ENCODE measurements around the gene ZNF536. TPM values are rescaled to one million over a fixed set of nuclear protein-coding genes. Genes with fewer than 3 reads are reported as not detected.
"Not testable (repeated sequence)": the region's sequence is repeated elsewhere in the genome, so short reads cannot be mapped to it uniquely, and the experiment has no call there.

The ZNF536 gene
- polyA plus RNA-seq, 3 donors = 2.7 to 3.4 (median 2.9) TPM

- no peak for DNase-seq (ENCODE audit: extremely low read depth in 1 of 11, low read depth in 9 of 11, low spot score in 4 of 11)
Measured at GRCh38 chr19:30339624-30340525, 32.3 kb upstream of the ZNF536 start.

GRCh38 chr19:30340771-30341561 lies 31.2 kb upstream of the ZNF536 start:
- DNase-seq (ENCODE audit: extremely low read depth in 1 of 11, low read depth in 9 of 11, low spot score in 4 of 11) = peak in 7 of 11 donors; percentile 34 to 59 (median 51)

GRCh38 chr19:30341611-30342201 lies 30.5 kb upstream of the ZNF536 start:
- peak in 2 of 11 donors; percentile 22 to 25 for DNase-seq (ENCODE audit: extremely low read depth in 1 of 11, low read depth in 9 of 11, low spot score in 4 of 11)

- no peak for DNase-seq (ENCODE audit: extremely low read depth in 1 of 11, low read depth in 9 of 11, low spot score in 4 of 11)
Measured at GRCh38 chr19:30342901-30343300, 29.3 kb upstream of the ZNF536 start.

GRCh38 chr19:30344446-30345425 lies 27.4 kb upstream of the ZNF536 start:
- no peak for DNase-seq (ENCODE audit: extremely low read depth in 1 of 11, low read depth in 9 of 11, low spot score in 4 of 11)

GRCh38 chr19:30345686-30346085 lies 26.5 kb upstream of the ZNF536 start:
- no peak for DNase-seq (ENCODE audit: extremely low read depth in 1 of 11, low read depth in 9 of 11, low spot score in 4 of 11)

GRCh38 chr19:30346468-30346867 lies 25.7 kb upstream of the ZNF536 start:
- DNase-seq (ENCODE audit: extremely low read depth in 1 of 11, low read depth in 9 of 11, low spot score in 4 of 11) = not testable (repeated sequence)

- DNase-seq (ENCODE audit: extremely low read depth in 1 of 11, low read depth in 9 of 11, low spot score in 4 of 11) = peak in 3 of 11 donors; percentile 19 to 34 (median 27)
Measured at GRCh38 chr19:30349131-30349730, 23.0 kb upstream of the ZNF536 start.

- no peak for DNase-seq (ENCODE audit: extremely low read depth in 1 of 11, low read depth in 9 of 11, low spot score in 4 of 11)
Measured at GRCh38 chr19:30350692-30351663, 21.2 kb upstream of the ZNF536 start.

GRCh38 chr19:30351774-30352173 lies 20.4 kb upstream of the ZNF536 start:
- no peak for DNase-seq (ENCODE audit: extremely low read depth in 1 of 11, low read depth in 9 of 11, low spot score in 4 of 11)

- DNase-seq (ENCODE audit: extremely low read depth in 1 of 11, low read depth in 9 of 11, low spot score in 4 of 11) = no peak
Measured at GRCh38 chr19:30353394-30353945, 18.7 kb upstream of the ZNF536 start.

- DNase-seq (ENCODE audit: extremely low read depth in 1 of 11, low read depth in 9 of 11, low spot score in 4 of 11) = no peak
Measured at GRCh38 chr19:30355586-30355985, 16.6 kb upstream of the ZNF536 start.

GRCh38 chr19:30356951-30357579 lies 15.1 kb upstream of the ZNF536 start:
- no peak for DNase-seq (ENCODE audit: extremely low read depth in 1 of 11, low read depth in 9 of 11, low spot score in 4 of 11)

- DNase-seq (ENCODE audit: extremely low read depth in 1 of 11, low read depth in 9 of 11, low spot score in 4 of 11) = no peak
Measured at GRCh38 chr19:30357580-30357954, 14.6 kb upstream of the ZNF536 start.

GRCh38 chr19:30358319-30358718 lies 13.9 kb upstream of the ZNF536 start:
- DNase-seq (ENCODE audit: extremely low read depth in 1 of 11, low read depth in 9 of 11, low spot score in 4 of 11) = no peak

GRCh38 chr19:30358821-30359580 lies 13.2 kb upstream of the ZNF536 start:
- no peak for DNase-seq (ENCODE audit: extremely low read depth in 1 of 11, low read depth in 9 of 11, low spot score in 4 of 11)
